Fibroblast of lung (primary cell): ENCODE data around the gene NOL6.
"Not testable (repeated sequence)": the region's sequence is repeated elsewhere in the genome, so short reads cannot be mapped to it uniquely, and the experiment has no call there.

Experiments
- EZH2 ChIP-seq: IDR thresholded peaks from 2 replicates; pipeline ENCODE4 v1.5.1; 2012; ENCODE audit warnings: low read length, control low read depth, mild to moderate bottlenecking; ENCODE audit errors: missing control alignments
- TF ChIP-seq, protein P1 (sequence below), 2 donors: IDR thresholded peaks in 1 of 2; conservative IDR thresholded peaks in 1 of 2; 1 replicate in 1 of 2; 2 replicates in 1 of 2; pipeline ENCODE4 v1.5.1; 2011 to 2012; ENCODE audit warnings: low read length in 2 of 2, control low read depth in 1 of 2, inconsistent platforms in 1 of 2, low read depth in 1 of 2, mild to moderate bottlenecking in 1 of 2

DNA sequence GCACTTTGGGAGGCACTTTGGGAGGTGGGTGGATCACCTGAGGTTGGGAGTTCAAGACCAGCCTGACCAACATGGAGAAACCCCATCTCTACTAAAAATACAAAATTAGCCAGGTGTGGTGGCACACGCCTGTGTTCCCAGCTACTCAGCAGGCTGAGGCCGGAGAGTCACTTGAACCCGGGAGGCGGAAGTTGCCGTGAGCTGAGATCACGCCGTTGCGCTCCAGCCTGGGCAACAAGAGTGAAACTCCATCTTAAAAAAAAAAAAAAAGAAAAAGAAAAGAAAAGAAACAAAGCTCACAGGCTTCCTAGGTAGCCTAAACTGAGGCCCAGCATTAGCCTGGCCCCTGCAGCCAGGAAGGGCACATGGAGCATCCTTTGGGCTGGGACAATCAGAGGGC lies 18.3 kb downstream of the NOL6 start:
- TF ChIP-seq, protein P1, sequence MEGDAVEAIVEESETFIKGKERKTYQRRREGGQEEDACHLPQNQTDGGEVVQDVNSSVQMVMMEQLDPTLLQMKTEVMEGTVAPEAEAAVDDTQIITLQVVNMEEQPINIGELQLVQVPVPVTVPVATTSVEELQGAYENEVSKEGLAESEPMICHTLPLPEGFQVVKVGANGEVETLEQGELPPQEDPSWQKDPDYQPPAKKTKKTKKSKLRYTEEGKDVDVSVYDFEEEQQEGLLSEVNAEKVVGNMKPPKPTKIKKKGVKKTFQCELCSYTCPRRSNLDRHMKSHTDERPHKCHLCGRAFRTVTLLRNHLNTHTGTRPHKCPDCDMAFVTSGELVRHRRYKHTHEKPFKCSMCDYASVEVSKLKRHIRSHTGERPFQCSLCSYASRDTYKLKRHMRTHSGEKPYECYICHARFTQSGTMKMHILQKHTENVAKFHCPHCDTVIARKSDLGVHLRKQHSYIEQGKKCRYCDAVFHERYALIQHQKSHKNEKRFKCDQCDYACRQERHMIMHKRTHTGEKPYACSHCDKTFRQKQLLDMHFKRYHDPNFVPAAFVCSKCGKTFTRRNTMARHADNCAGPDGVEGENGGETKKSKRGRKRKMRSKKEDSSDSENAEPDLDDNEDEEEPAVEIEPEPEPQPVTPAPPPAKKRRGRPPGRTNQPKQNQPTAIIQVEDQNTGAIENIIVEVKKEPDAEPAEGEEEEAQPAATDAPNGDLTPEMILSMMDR (conservative IDR thresholded peaks at IDR 0.05 in 1 of 2, IDR thresholded peaks at IDR 0.05 in 1 of 2; ENCODE audit: low read depth in 1 of 2, low read length in 2 of 2): not testable (repeated sequence)
- TF ChIP-seq EZH2: not testable (repeated sequence)
